H1 (cell line): ENCODE results near the gene ROR1. TPM values are rescaled to one million over a fixed set of nuclear protein-coding genes. Genes with fewer than 3 reads are reported as not detected.

ENCODE experiments used
- RFX5 ChIP-seq: IDR thresholded peaks from 2 replicates; pipeline ENCODE4 v1.6.1; 2011; ENCODE audit warnings: low read depth, low read length, improper control_type of control experiment, borderline replicate concordance
- polyA plus RNA-seq, 7 experiments: library from polyadenylated mRNA; depleted of rRNA in 3 of 7; stranded (reverse) in 5 of 7; unstranded in 2 of 7; fragments of >200 nt in 5 of 7; fragments of 200-250 nt in 2 of 7; gene quantifications; 1 replicate in 5 of 7; 2 replicates in 1 of 7; 4 replicates in 1 of 7; pipeline versions ENCODE4 v1.2.1 to v1.2.3, GENCODE V29; 2011 to 2013; ENCODE audit warnings: missing spikeins in 2 of 7, mixed read lengths in 2 of 7
- total RNA-seq: library from RNA; stranded (reverse); fragmentation: NEBNext Ultra II Directional; extraction: Animal tissue kit (Norgen Biotek cat#: 25700); gene quantifications from 2 replicates; pipeline ENCODE4 v1.2.1, GENCODE V29; 2021
- TF ChIP-seq, protein P1 (sequence below): fragments of 300-600 bp; sonication (generic); IDR thresholded peaks from 2 replicates; pipeline ENCODE4 v1.7.1; 2012; ENCODE audit warnings: low read length, moderate library complexity, mild to moderate bottlenecking, inconsistent platforms; ENCODE audit not compliant: insufficient replicate concordance
- TF ChIP-seq, protein P2 (sequence below): IDR thresholded peaks from 2 replicates; pipeline ENCODE4 v1.6.1; 2012; ENCODE audit warnings: inconsistent platforms

Gene ROR1
- total and polyA plus RNA-seq, 2 of the 8 experiments (the other 6 are each of a cell fraction or from before 2014, with no cell fraction given) = 33.6 to 73.6 TPM

DNA sequence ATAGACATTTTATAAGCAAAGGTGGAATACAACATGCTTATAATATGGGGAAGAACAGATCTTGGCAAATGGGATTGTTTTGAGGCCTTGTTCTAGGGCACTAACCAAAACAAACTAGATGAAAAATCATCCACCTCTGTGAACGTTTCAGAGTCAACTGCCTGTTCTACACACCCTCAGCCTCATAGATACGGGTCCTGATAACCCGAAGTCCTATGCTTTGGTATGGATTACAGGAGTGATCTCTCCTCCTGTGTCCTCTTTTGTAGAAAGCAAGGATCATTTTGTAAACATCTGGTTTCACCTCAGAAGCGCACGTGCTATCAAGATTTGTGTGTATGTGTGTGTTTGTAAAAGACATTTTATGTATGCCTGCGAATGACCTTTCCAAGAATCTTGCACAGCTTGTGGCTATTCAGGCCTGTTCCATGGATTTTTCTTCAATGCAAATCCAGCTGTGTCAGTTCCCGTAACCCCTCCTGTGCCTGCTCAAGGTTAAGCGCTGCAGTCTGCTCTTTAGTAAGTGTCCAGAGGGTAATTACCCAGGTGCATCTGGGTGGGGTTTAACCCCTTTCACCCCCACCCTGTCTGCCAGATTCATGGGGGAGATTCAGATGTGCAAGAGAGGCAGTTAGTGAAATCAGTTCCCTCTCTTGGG lies 132.4 kb downstream of the ROR1 start (continued):
- TF ChIP-seq, protein P1, sequence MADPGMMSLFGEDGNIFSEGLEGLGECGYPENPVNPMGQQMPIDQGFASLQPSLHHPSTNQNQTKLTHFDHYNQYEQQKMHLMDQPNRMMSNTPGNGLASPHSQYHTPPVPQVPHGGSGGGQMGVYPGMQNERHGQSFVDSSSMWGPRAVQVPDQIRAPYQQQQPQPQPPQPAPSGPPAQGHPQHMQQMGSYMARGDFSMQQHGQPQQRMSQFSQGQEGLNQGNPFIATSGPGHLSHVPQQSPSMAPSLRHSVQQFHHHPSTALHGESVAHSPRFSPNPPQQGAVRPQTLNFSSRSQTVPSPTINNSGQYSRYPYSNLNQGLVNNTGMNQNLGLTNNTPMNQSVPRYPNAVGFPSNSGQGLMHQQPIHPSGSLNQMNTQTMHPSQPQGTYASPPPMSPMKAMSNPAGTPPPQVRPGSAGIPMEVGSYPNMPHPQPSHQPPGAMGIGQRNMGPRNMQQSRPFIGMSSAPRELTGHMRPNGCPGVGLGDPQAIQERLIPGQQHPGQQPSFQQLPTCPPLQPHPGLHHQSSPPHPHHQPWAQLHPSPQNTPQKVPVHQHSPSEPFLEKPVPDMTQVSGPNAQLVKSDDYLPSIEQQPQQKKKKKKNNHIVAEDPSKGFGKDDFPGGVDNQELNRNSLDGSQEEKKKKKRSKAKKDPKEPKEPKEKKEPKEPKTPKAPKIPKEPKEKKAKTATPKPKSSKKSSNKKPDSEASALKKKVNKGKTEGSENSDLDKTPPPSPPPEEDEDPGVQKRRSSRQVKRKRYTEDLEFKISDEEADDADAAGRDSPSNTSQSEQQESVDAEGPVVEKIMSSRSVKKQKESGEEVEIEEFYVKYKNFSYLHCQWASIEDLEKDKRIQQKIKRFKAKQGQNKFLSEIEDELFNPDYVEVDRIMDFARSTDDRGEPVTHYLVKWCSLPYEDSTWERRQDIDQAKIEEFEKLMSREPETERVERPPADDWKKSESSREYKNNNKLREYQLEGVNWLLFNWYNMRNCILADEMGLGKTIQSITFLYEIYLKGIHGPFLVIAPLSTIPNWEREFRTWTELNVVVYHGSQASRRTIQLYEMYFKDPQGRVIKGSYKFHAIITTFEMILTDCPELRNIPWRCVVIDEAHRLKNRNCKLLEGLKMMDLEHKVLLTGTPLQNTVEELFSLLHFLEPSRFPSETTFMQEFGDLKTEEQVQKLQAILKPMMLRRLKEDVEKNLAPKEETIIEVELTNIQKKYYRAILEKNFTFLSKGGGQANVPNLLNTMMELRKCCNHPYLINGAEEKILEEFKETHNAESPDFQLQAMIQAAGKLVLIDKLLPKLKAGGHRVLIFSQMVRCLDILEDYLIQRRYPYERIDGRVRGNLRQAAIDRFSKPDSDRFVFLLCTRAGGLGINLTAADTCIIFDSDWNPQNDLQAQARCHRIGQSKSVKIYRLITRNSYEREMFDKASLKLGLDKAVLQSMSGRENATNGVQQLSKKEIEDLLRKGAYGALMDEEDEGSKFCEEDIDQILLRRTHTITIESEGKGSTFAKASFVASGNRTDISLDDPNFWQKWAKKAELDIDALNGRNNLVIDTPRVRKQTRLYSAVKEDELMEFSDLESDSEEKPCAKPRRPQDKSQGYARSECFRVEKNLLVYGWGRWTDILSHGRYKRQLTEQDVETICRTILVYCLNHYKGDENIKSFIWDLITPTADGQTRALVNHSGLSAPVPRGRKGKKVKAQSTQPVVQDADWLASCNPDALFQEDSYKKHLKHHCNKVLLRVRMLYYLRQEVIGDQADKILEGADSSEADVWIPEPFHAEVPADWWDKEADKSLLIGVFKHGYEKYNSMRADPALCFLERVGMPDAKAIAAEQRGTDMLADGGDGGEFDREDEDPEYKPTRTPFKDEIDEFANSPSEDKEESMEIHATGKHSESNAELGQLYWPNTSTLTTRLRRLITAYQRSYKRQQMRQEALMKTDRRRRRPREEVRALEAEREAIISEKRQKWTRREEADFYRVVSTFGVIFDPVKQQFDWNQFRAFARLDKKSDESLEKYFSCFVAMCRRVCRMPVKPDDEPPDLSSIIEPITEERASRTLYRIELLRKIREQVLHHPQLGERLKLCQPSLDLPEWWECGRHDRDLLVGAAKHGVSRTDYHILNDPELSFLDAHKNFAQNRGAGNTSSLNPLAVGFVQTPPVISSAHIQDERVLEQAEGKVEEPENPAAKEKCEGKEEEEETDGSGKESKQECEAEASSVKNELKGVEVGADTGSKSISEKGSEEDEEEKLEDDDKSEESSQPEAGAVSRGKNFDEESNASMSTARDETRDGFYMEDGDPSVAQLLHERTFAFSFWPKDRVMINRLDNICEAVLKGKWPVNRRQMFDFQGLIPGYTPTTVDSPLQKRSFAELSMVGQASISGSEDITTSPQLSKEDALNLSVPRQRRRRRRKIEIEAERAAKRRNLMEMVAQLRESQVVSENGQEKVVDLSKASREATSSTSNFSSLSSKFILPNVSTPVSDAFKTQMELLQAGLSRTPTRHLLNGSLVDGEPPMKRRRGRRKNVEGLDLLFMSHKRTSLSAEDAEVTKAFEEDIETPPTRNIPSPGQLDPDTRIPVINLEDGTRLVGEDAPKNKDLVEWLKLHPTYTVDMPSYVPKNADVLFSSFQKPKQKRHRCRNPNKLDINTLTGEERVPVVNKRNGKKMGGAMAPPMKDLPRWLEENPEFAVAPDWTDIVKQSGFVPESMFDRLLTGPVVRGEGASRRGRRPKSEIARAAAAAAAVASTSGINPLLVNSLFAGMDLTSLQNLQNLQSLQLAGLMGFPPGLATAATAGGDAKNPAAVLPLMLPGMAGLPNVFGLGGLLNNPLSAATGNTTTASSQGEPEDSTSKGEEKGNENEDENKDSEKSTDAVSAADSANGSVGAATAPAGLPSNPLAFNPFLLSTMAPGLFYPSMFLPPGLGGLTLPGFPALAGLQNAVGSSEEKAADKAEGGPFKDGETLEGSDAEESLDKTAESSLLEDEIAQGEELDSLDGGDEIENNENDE = peak; percentile 20
- TF ChIP-seq, protein P2, sequence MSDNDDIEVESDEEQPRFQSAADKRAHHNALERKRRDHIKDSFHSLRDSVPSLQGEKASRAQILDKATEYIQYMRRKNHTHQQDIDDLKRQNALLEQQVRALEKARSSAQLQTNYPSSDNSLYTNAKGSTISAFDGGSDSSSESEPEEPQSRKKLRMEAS = no peak
- no peak for TF ChIP-seq RFX5
